B cell (primary cell): ENCODE data around the gene VASH1.

Source experiments
- EZH2 ChIP-seq: IDR thresholded peaks from 2 replicates; pipeline ENCODE4 v1.6.1; 2012; ENCODE audit warnings: borderline replicate concordance, low read depth, mild to moderate bottlenecking, moderate library complexity, low read length; ENCODE audit not compliant: insufficient read depth, poor library complexity, severe bottlenecking
- TF ChIP-seq, protein P1 (sequence below): fragments of 200-600 bp; IDR thresholded peaks from one replicate; pipeline ENCODE4 v1.8.0; 2022; ENCODE audit warnings: antibody characterized with exemption, mild to moderate bottlenecking

DNA sequence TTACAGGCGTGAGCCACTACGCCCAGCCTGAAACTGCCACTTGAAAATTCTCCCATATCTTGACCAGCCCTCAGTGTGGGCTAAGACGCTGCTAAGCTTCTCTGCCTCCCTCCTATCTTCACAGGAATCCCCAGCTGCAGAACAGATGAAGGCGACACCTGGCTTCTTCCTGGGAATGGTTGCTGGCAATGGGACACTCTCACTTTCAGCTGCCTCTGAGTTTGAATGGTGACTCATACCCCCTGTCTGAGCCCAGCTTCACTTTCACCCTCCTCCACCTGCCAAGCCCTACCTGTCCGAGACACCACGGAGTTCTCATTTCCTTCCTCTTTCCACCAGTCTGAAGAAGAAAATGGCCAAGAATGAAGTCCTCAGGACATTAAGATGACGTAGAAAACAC lies 18.3 kb upstream of the VASH1 start:
- TF ChIP-seq, protein P1, sequence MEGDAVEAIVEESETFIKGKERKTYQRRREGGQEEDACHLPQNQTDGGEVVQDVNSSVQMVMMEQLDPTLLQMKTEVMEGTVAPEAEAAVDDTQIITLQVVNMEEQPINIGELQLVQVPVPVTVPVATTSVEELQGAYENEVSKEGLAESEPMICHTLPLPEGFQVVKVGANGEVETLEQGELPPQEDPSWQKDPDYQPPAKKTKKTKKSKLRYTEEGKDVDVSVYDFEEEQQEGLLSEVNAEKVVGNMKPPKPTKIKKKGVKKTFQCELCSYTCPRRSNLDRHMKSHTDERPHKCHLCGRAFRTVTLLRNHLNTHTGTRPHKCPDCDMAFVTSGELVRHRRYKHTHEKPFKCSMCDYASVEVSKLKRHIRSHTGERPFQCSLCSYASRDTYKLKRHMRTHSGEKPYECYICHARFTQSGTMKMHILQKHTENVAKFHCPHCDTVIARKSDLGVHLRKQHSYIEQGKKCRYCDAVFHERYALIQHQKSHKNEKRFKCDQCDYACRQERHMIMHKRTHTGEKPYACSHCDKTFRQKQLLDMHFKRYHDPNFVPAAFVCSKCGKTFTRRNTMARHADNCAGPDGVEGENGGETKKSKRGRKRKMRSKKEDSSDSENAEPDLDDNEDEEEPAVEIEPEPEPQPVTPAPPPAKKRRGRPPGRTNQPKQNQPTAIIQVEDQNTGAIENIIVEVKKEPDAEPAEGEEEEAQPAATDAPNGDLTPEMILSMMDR = no peak
- no peak for TF ChIP-seq EZH2
